GM12878 (cell line): ENCODE data around the gene SNX7.

Experiments used
- ATF3 ChIP-seq: IDR thresholded peaks from 2 replicates; pipeline ENCODE4 v1.6.1; 2011; ENCODE audit warnings: low read depth, mild to moderate bottlenecking, low read length, moderate library complexity, borderline replicate concordance; ENCODE audit errors: extremely low read depth
- CTCF ChIP-seq, 3 experiments: IDR thresholded peaks in 2 of 3; conservative IDR thresholded peaks in 1 of 3; 2 replicates each; pipeline ENCODE4 v1.5.1; 2011; ENCODE audit warnings: low read depth in 3 of 3, low read length in 3 of 3, mild to moderate bottlenecking in 3 of 3, control low read depth in 2 of 3, moderate library complexity in 2 of 3, inconsistent platforms in 1 of 3, mixed read lengths in 1 of 3; ENCODE audit not compliant: control insufficient read depth in 2 of 3, insufficient read depth in 1 of 3; ENCODE audit errors: extremely low read depth in 1 of 3
- EZH2 ChIP-seq: IDR thresholded peaks from 2 replicates; pipeline ENCODE4 v1.6.1; 2012; ENCODE audit warnings: low read depth, mild to moderate bottlenecking, control low read depth, inconsistent platforms, low read length, borderline replicate concordance; ENCODE audit not compliant: control insufficient read depth
- MXI1 ChIP-seq: fragments of 150-350 bp; IDR thresholded peaks from 2 replicates; pipeline ENCODE4 v1.6.1; 2011; ENCODE audit warnings: low read depth, mild to moderate bottlenecking, inconsistent platforms, low read length, improper control_type of control experiment
- POLR2A ChIP-seq: IDR thresholded peaks from 2 replicates; pipeline ENCODE4 v1.6.1; 2011; ENCODE audit warnings: low read depth, mild to moderate bottlenecking, low read length
- REST ChIP-seq: IDR thresholded peaks from 2 replicates; pipeline ENCODE4 v1.6.1; 2012; ENCODE audit warnings: mild to moderate bottlenecking, low read depth, low read length
- TF ChIP-seq, protein P1 (sequence below): fragments of 450-650 bp; formaldehyde crosslinking; IDR thresholded peaks from 2 replicates; pipeline ENCODE4 v1.5.0; 2022; ENCODE audit warnings: mild to moderate bottlenecking, missing genetic modification characterization

GRCh38 chr1:98792123-98792522, 130.6 kb downstream of the SNX7 start:
- TF ChIP-seq, protein P1, sequence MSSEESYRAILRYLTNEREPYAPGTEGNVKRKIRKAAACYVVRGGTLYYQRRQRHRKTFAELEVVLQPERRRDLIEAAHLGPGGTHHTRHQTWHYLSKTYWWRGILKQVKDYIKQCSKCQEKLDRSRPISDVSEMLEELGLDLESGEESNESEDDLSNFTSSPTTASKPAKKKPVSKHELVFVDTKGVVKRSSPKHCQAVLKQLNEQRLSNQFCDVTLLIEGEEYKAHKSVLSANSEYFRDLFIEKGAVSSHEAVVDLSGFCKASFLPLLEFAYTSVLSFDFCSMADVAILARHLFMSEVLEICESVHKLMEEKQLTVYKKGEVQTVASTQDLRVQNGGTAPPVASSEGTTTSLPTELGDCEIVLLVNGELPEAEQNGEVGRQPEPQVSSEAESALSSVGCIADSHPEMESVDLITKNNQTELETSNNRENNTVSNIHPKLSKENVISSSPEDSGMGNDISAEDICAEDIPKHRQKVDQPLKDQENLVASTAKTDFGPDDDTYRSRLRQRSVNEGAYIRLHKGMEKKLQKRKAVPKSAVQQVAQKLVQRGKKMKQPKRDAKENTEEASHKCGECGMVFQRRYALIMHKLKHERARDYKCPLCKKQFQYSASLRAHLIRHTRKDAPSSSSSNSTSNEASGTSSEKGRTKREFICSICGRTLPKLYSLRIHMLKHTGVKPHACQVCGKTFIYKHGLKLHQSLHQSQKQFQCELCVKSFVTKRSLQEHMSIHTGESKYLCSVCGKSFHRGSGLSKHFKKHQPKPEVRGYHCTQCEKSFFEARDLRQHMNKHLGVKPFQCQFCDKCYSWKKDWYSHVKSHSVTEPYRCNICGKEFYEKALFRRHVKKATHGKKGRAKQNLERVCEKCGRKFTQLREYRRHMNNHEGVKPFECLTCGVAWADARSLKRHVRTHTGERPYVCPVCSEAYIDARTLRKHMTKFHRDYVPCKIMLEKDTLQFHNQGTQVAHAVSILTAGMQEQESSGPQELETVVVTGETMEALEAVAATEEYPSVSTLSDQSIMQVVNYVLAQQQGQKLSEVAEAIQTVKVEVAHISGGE (CRISPR knock-in tag), result no peak
- TF ChIP-seq MXI1, result no peak
- TF ChIP-seq CTCF (IDR thresholded peaks at IDR 0.05 in 2 of 3, conservative IDR thresholded peaks at IDR 0.05 in 1 of 3; ENCODE audit: control insufficient read depth in 2 of 3, extremely low read depth in 1 of 3, insufficient read depth in 1 of 3, low read depth in 3 of 3, low read length in 3 of 3), result no peak
- no peak for TF ChIP-seq POLR2A
- no peak for TF ChIP-seq ATF3
- TF ChIP-seq REST, result no peak
- TF ChIP-seq EZH2, result no peak
